RKO (cell line): ENCODE measurements around the gene CDC20B.
"Not testable (repeated sequence)": the region's sequence is repeated elsewhere in the genome, so short reads cannot be mapped to it uniquely, and the experiment has no call there.

Source experiments
- DNase-seq: peaks from one replicate; pipeline ENCODE4 v3.0.0-alpha.2; 2016; ENCODE audit warnings: low spot score

Gene CDC20B

GRCh38 chr5:55160493-55161209, 12.3 kb downstream of the CDC20B start:
- DNase-seq = peak; percentile 95

GRCh38 chr5:55159763-55160492, 13.0 kb downstream of the CDC20B start, which contains the start of gene GPX8:
TSS of gene GPX8 (plus strand) at chr5:55160171. CDS start at chr5:55160193, 22 bp downstream.
- peak; percentile 93 for DNase-seq

- no peak for DNase-seq
These were observed 18.1 kb downstream of the CDC20B start for GRCh38 chr5:55154873-55155272.

GRCh38 chr5:55151923-55152842, 20.8 kb downstream of the CDC20B start:
- no peak for DNase-seq

GRCh38 chr5:55149308-55149795, 23.6 kb downstream of the CDC20B start:
- DNase-seq = no peak

DNA sequence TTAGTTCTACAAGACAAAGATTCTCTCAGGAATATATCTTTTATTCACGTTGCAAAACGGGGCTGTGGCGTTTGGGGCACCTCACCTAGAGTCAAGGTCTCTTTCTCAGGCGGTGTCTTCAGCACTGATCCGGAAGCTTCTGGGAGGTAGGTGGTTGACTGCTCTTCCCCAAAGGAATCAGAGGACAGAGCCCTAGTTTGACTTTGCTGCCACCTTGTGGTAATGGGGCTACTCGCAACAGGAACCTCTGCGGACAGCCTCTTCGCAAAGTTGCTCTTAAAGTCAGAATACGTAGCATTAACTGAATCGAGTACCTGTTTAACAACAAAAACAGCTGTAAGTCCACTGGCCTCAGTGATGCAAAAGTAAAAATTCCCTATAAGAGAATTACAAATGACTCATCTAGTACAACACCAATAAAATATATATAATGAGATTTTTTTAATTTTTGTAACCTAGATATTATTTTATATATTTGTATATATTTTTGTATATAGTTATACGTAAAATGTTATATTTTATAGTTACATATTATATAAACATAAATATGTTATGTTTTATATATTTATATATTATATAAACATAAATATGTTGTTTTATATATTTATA, 26.3 kb downstream of the CDC20B start:
- peak; percentile 82 for DNase-seq

DNA sequence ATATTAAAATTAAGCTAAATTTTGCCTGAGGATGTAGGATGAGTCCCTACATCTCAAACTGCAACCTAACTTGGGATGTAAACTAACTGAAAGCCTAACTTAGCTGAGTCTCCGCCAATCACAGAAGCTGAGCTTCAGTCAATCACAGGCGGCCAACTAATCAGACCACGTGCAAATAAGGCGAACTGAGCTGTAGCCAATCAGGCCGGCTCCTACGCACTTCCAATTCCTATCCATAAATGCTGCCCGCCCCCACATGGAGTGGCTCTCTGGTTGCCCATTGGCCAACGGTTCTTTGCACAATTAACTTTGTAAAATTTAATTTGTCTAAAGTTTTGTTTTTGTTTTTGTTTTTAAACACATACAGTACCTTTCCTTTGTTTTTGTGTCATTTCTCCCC, 26.9 kb downstream of the CDC20B start:
- DNase-seq = no peak

GRCh38 chr5:55143624-55144023, 29.4 kb downstream of the CDC20B start:
- no peak for DNase-seq

GRCh38 chr5:55141945-55142690, 30.9 kb downstream of the CDC20B start:
- DNase-seq = no peak

DNA sequence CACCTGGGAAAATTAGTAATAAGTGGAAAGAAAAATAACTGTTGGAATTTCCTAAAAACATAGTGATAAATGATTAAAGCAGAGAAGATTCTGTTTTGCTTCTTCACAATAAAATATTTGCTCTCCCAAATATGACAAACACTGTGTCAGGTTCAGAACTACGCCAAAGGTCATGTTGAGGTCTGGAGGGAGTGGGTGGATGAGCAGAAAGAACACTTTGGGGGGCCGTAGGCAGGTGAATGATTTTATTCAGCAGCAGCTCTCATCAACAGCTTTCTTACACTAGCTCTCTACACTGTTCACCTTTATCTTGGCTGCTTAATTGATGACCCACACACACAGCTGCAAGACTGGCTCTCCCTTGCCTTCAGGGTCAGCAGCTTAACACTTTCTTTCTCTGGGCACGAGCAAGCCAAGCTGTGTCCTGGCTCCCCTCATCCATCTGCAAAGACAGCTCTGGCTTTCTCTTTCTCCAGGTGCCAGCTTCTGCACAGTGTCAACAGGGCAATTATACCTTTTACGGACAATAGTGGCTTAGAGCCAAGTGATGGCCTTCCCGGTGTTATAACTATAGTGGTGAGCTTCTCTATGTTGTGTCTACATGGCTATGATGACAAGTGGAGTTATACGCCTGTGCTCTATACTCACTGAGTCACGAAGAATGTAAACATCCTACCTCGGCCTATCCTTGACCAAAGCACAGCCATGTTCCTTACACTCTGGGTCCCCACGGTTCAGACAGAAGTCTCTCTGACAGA, 31.9 kb downstream of the CDC20B start:
- DNase-seq = no peak

DNA sequence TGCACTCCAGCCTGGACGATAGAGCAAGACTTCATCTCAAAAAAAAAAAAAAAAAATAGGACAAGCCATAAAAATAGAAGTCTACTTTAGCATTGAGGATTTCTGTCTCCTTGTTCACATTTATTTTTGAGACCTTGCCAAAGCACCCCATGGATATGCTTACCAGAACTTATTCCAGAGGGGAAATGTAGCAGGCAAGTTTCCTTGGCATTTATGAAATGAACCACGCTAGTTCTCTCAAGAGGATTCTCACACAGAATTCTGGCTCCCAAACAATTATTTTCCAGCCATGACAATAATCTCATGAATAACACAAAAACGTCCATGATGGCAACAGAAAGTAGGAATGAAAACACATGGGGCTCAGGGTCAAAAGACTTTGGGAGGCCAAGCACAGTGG, 36.5 kb downstream of the CDC20B start:
- no peak for DNase-seq

GRCh38 chr5:55134053-55134722, 38.8 kb downstream of the CDC20B start:
- no peak for DNase-seq

GRCh38 chr5:55123365-55123764, 49.6 kb downstream of the CDC20B start:
- DNase-seq = no peak

- DNase-seq = no peak
These were observed 58.9 kb downstream of the CDC20B start for GRCh38 chr5:55114061-55114460.

DNA sequence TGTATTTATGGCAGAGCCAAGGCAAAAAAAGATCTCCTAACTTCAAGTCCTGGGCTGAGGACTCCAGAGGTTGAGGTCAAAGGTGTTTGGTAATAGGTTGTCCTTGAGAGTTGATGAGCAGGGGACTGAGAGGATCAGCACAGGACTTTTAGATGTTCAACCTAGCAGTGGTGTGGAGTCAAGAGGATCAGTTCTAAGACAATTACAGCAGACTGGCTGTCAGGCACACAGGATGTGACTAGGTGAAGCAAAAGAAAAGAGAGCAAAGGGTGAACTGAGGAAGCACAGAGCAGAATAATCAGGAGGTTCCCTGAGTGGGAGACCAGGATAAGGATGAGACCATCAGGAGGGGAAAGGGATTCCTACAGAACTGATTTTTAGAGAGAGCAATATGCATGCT, 59.6 kb downstream of the CDC20B start:
- DNase-seq = no peak

DNA sequence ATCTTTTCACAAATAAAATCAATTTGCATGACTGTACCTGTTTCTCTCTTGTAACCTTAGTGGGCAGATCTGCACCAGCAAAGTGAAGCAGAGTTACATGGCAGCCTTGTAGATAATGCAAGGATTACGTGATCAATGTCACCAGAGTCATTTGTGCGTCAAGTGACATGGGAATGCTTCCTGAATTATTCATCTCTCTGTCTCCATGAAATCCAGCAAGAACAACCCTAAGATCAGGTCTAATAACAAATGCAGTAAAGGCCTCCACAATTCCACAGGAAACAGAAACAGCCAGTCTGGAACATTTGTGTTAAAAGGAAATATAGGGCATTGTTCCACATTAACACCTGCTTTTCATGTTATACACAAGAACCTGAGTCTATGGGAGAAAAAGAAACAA, 62.8 kb downstream of the CDC20B start:
- no peak for DNase-seq

DNA sequence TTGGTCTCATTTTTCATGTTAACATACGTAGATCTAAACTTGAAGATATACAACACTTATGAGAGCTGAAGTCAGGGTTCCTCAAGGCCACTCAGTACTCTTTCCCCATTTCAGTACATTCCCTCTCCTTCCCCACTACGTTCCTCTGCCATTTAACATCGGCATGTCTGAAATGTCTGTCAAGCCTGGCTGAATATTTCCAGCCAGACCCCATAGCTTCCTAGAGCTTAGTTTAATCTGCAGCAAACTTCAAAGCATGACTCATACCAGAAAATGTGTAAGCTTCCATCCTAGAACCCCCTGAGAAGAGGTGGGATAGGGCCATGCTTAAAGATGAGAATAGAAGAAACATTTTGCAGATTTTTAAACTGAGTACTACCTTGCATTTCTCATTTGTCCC, 64.3 kb downstream of the CDC20B start:
- no peak for DNase-seq

DNA sequence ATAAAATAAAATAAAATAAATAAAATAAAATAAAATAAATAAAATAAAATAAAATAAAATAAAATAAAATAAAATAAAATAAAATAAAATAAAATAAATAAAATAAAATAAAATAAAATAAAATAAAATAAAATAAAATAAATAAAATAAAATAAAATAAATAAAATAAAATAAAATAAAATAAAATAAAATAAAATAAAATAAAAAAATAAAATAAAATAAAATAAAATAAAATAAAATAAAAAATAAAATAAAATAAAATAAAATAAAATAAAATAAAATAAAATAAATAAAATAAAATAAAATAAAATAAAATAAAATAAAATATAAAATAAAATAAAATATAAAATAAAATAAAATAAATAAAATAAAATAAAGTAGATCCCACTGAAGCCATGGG, 67.0 kb downstream of the CDC20B start:
- DNase-seq = not testable (repeated sequence)

GRCh38 chr5:55104946-55105701, 67.9 kb downstream of the CDC20B start:
- DNase-seq = no peak
